NCI-H748 (cell line): ENCODE measurements around the gene YWHAE.
"Not testable (repeated sequence)": the region's sequence is repeated elsewhere in the genome, so short reads cannot be mapped to it uniquely, and the experiment has no call there.

Experiments
- DNase-seq: peaks from one replicate; lab custom pipeline; 2025; ENCODE audit not compliant: unreplicated experiment; lab: John Stamatoyannopoulos, UW

The YWHAE gene

GRCh38 chr17:1413281-1413791 lies 13.3 kb upstream of the YWHAE start:
- peak; percentile 81 for DNase-seq

GRCh38 chr17:1412185-1413110 lies 12.4 kb upstream of the YWHAE start:
- DNase-seq: no peak

- DNase-seq: no peak
Measured at GRCh38 chr17:1402262-1402586, 2.2 kb upstream of the YWHAE start.

- DNase-seq: peak; percentile 79
Measured at GRCh38 chr17:1398931-1399678, 917 bp downstream of the YWHAE start.

GRCh38 chr17:1398028-1398427 lies 2.0 kb downstream of the YWHAE start:
- DNase-seq: no peak

- DNase-seq: not testable (repeated sequence)
Measured at GRCh38 chr17:1395876-1396665, 4.0 kb downstream of the YWHAE start.

GRCh38 chr17:1391577-1391976 lies 8.4 kb downstream of the YWHAE start:
- no peak for DNase-seq

GRCh38 chr17:1390432-1391367 lies 9.3 kb downstream of the YWHAE start:
- no peak for DNase-seq

GRCh38 chr17:1387490-1388227 lies 12.4 kb downstream of the YWHAE start:
- not testable (repeated sequence) for DNase-seq

- DNase-seq: not testable (repeated sequence)
Measured at GRCh38 chr17:1386675-1387190, 13.3 kb downstream of the YWHAE start.

- no peak for DNase-seq
Measured at GRCh38 chr17:1386265-1386664, 13.8 kb downstream of the YWHAE start.

GRCh38 chr17:1385861-1386260 lies 14.2 kb downstream of the YWHAE start:
- DNase-seq: no peak

GRCh38 chr17:1384905-1385435 lies 15.1 kb downstream of the YWHAE start:
- no peak for DNase-seq

GRCh38 chr17:1379930-1380313 lies 20.1 kb downstream of the YWHAE start:
- no peak for DNase-seq

GRCh38 chr17:1379208-1379929 lies 20.7 kb downstream of the YWHAE start:
- no peak for DNase-seq

GRCh38 chr17:1378476-1378860 lies 21.6 kb downstream of the YWHAE start:
- not testable (repeated sequence) for DNase-seq

- no peak for DNase-seq
Measured at GRCh38 chr17:1377334-1377733, 22.7 kb downstream of the YWHAE start.

GRCh38 chr17:1376061-1376460 lies 24.0 kb downstream of the YWHAE start:
- no peak for DNase-seq
